ENCODE measurements around the gene TSPYL4. TPM values are rescaled to one million over a fixed set of nuclear protein-coding genes. Genes with fewer than 3 reads are reported as not detected.
A peak's percentile ranks its signal among the peaks of the same experiment; 100 is the strongest.

The TSPYL4 gene
- polyA plus RNA-seq, 3 donors: 1.8 to 3.6 (median 2.2) TPM

DNA sequence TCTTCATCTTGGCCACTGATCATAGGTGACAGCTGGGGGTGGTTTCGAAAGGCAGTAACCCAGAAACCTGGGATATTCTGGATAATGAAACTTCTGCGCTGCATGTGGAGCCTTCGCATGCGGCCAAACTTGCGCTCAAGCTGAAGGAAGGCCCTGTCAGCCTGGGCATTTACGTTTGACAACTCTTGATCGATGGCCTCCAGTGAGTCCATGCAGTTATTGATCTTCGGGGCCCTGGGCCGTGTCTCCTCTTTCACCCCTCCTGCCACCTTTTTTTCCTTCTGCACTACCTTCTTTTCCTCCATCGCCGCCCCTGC lies 729 bp downstream of the TSPYL4 start:
- intact Hi-C loops (cut with micrococcal nuclease): no loop called here
- peak overlapping the region in 1 of 2 donors; percentile 85 for H3K27ac ChIP-seq (ENCODE audit: low read depth in 1 of 2, low read length in 2 of 2)
- H3K79me2 ChIP-seq (ENCODE audit: insufficient read depth, low read length): peaks cover 14% of the 10 kb centered on the region
- Mint-ChIP-seq H3K4me3 (no peak overlapping the region), H3K4me1 (peaks cover 20% of the 10 kb centered on the region), H3K36me3 (no peaks in the 10 kb centered on the region), H3K27ac (no peak overlapping the region), H3K9me3 (no peaks in the 10 kb centered on the region), H3K27me3 (ENCODE audit: low read depth in 3 of 3) (no peaks in the 10 kb centered on the region)
- no peaks in the 10 kb centered on the region for H3K27me3 ChIP-seq (ENCODE audit: control insufficient read depth in 2 of 2, insufficient read depth in 2 of 2, low read length in 2 of 2)
- H3K9me3 ChIP-seq (replicated peaks in 1 of 2; ENCODE audit: control insufficient read depth in 1 of 2, insufficient read depth in 1 of 2, low read length in 2 of 2): no peaks in the 10 kb centered on the region
- WGBS (ENCODE audit: insufficient coverage): 50% methylated on average over 11 of the region's 11 CpGs
- H2AFZ ChIP-seq (ENCODE audit: insufficient read depth, low read depth, low read length, poor library complexity, severe bottlenecking): peak overlapping the region; percentile 99
- no peaks in the 10 kb centered on the region for H3K36me3 ChIP-seq (replicated peaks in 1 of 2; ENCODE audit: control insufficient read depth in 1 of 2, insufficient read depth in 2 of 2, low read length in 2 of 2)
- DNase-seq: no peak
- no peak for TF ChIP-seq CTCF (IDR thresholded peaks at IDR 0.05)
- peak overlapping the region; percentile 73 for H3K9ac ChIP-seq (ENCODE audit: insufficient read depth, low read length, poor library complexity, severe bottlenecking)
- peak overlapping the region; percentile 84 to 94 (median 88) for H3K4me3 ChIP-seq (replicated peaks in 1 of 3; ENCODE audit: low read depth in 2 of 3, low read length in 3 of 3)
- H4K20me1 ChIP-seq (ENCODE audit: insufficient read depth, low read length): no peaks in the 10 kb centered on the region
- peaks cover 13 to 20% of the 10 kb centered on the region in 2 donors for H3K4me1 ChIP-seq (ENCODE audit: control insufficient read depth in 1 of 2, insufficient read depth in 2 of 2, low read length in 2 of 2)
- H3K4me2 ChIP-seq (replicated peaks; ENCODE audit: extremely low read depth, low read length, poor library complexity, severe bottlenecking): peak overlapping the region; percentile 77

- Histone ChIP-seq H3K27me3 (ENCODE audit: control insufficient read depth in 2 of 2, insufficient read depth in 2 of 2, low read length in 2 of 2) (no peaks in the 10 kb centered on the region), H3K9me3 (replicated peaks in 1 of 2; ENCODE audit: control insufficient read depth in 1 of 2, insufficient read depth in 1 of 2, low read length in 2 of 2) (no peaks in the 10 kb centered on the region), H3K79me2 (ENCODE audit: insufficient read depth, low read length) (peaks cover 14% of the 10 kb centered on the region), H3K4me2 (replicated peaks; ENCODE audit: extremely low read depth, low read length, poor library complexity, severe bottlenecking) (no peak overlapping the region), H2AFZ (ENCODE audit: insufficient read depth, low read depth, low read length, poor library complexity, severe bottlenecking) (no peak overlapping the region), H3K9ac (ENCODE audit: insufficient read depth, low read length, poor library complexity, severe bottlenecking) (no peak overlapping the region), H3K36me3 (replicated peaks in 1 of 2; ENCODE audit: control insufficient read depth in 1 of 2, insufficient read depth in 2 of 2, low read length in 2 of 2) (no peaks in the 10 kb centered on the region), H3K4me3 (replicated peaks in 1 of 3; ENCODE audit: low read depth in 2 of 3, low read length in 3 of 3) (no peak overlapping the region), H3K4me1 (ENCODE audit: control insufficient read depth in 1 of 2, insufficient read depth in 2 of 2, low read length in 2 of 2) (peaks cover 13 to 20% of the 10 kb centered on the region in 2 donors), H3K27ac (ENCODE audit: low read depth in 1 of 2, low read length in 2 of 2) (no peak overlapping the region), H4K20me1 (ENCODE audit: insufficient read depth, low read length) (no peaks in the 10 kb centered on the region)
- H3K4me1 Mint-ChIP-seq: peaks cover 20% of the 10 kb centered on the region
- no peaks in the 10 kb centered on the region for H3K27me3 Mint-ChIP-seq (ENCODE audit: low read depth in 3 of 3)
- peak in 1 of 3 donors; percentile 8 for DNase-seq
- H3K9me3 Mint-ChIP-seq: no peaks in the 10 kb centered on the region
- TF ChIP-seq CTCF (IDR thresholded peaks at IDR 0.05): no peak
- H3K27ac Mint-ChIP-seq: peak overlapping the region in 3 of 7 donors; percentile 6 to 56 (median 50)
- intact Hi-C loops (cut with micrococcal nuclease): no loop called here
- H3K4me3 Mint-ChIP-seq: peak overlapping the region in 1 of 2 donors; percentile 45
- H3K36me3 Mint-ChIP-seq: no peaks in the 10 kb centered on the region
- WGBS (ENCODE audit: insufficient coverage): 63% methylated on average over 2 of the region's 6 CpGs
Measured at GRCh38 chr6:116251568-116252384, 2.1 kb downstream of the TSPYL4 start.

Data from CD14-positive monocyte (primary cell).